Activated T-cell treated with anti-CD3 and anti-CD28 coated beads, Interleukin-2, amount 50 U/mL, for 72 hours (primary cell): ENCODE results near the gene TPP2. TPM values are rescaled to one million over a fixed set of nuclear protein-coding genes. Genes with fewer than 3 reads are reported as not detected.
A peak's percentile ranks its signal among the peaks of the same experiment; 100 is the strongest.

ENCODE experiments used
- ATAC-seq, 2 donors: fragments of 150-1000 bp; cut with Tn5 transposase; replicated peaks in 1 of 2; 2 replicates each; pipeline ENCODE4 v1.10.0; 2021; ENCODE audit warnings: moderate library complexity in 2 of 2, mild to moderate bottlenecking in 1 of 2
- DNase-seq, 2 donors: peaks; one replicate each; pipeline ENCODE4 v3.0.0; 2021 to 2022; ENCODE audit warnings: mixed read lengths in 1 of 2
- H3K27ac Mint-ChIP-seq: one replicate; pipeline ENCODE4 v1.8.0; 2022; ENCODE audit warnings: mild to moderate bottlenecking, moderate library complexity, mixed read lengths
- H3K27me3 Mint-ChIP-seq: one replicate; pipeline ENCODE4 v1.8.0; 2022; ENCODE audit warnings: low read depth, mixed read lengths
- H3K36me3 Mint-ChIP-seq, 2 donors: one replicate each; pipeline ENCODE4 v1.8.0; 2022; ENCODE audit warnings: mixed read lengths in 2 of 2, mild to moderate bottlenecking in 1 of 2; ENCODE audit not compliant: insufficient read depth in 2 of 2
- H3K4me1 Mint-ChIP-seq: one replicate; pipeline ENCODE4 v1.8.0; 2022; ENCODE audit warnings: low read depth, mixed read lengths
- H3K4me3 Mint-ChIP-seq, 2 donors: one replicate each; pipeline ENCODE4 v1.8.0; 2022; ENCODE audit warnings: mild to moderate bottlenecking in 2 of 2, mixed read lengths in 2 of 2, moderate library complexity in 2 of 2
- H3K9me3 Mint-ChIP-seq, 2 donors: one replicate each; pipeline ENCODE4 v1.8.0; 2022; ENCODE audit warnings: mixed read lengths in 2 of 2
- total RNA-seq, 2 donors: library from RNA; stranded (reverse); gene quantifications; one replicate each; pipeline ENCODE4 v1.2.3, GENCODE V29; 2022

The TPP2 gene
- total RNA-seq, 2 donors from 2014 or later = 55.3 to 67.6 TPM

DNA sequence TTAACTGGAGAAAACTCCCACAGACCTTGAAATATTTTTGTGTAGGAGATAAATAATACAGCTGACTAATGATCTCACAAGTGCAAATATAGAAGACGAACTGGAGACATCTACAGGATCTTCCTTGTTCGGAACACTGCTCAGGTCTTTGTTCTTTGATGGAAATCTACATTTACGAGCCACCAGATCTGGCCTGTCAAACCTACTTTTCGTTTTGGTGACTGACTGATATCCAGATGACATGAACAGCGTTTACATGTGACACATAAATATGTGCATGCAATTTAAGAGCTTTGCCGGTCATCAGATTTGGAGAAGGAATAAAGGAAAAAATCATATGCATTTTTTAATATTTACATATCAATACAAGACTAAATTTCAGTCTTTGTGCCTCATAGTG, 24.5 kb upstream of the TPP2 start:
- Mint-ChIP-seq H3K27ac (no peak overlapping the region), H3K36me3 (no peaks in the 10 kb centered on the region), H3K4me3 (no peak overlapping the region), H3K27me3 (peaks cover 30% of the 10 kb centered on the region), H3K9me3 (no peaks in the 10 kb centered on the region), H3K4me1 (no peaks in the 10 kb centered on the region)
- ATAC-seq = no peak
- no peak for DNase-seq

DNA sequence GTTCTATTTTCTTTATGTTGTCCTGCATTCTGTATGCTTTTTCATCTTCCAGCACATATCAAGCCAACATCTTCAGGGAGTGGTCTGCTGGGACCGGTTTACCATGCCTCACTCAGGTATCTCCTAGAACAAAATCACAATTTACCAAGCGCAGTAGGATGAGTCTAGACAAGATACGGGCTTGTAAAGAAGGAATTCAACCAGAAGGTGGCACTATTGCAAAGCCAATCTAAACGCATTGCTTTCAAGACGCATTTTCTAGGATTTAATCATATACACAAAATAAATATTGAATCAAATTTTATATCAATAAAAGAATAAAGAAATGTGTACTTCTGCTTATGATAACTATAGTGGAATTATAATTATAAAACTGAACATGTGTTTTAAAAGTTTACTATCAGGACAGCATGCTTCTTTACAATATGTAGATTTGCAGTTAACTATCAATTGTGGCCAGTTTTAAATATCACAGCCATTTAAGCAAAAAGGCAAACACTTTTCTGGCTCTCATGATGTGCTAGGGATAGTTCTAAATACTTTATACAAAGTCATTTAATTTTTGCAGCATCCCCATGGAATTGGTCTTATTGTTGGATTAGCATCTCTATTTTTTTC, 16.1 kb upstream of the TPP2 start:
- DNase-seq (peak; percentile 16 to 49), ATAC-seq (peak; percentile 68 to 69)
- H3K4me1 Mint-ChIP-seq = no peaks in the 10 kb centered on the region
- no peak overlapping the region for H3K27ac Mint-ChIP-seq
- H3K9me3 Mint-ChIP-seq = no peaks in the 10 kb centered on the region
- H3K36me3 Mint-ChIP-seq = no peaks in the 10 kb centered on the region
- peaks cover 8% of the 10 kb centered on the region for H3K27me3 Mint-ChIP-seq
- no peak overlapping the region for H3K4me3 Mint-ChIP-seq

DNA sequence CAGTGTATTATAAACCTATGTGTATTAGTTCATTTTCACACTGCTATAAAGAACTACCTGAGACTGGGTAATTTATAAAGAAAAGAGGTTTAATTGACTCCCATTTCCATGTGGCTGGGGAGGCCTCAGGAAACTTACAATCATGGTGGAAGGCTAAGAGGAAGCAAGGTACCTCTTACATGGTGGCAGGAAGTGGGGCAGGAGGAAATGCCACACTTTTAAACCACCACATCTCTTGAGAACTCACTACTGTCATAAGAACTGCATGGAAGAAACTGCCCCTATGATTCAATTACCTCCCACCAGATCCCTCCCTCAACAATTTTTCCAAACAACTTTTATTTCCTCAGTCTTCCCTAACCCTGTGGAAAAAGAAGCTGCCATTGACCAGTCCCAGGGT, 14.5 kb upstream of the TPP2 start:
- H3K9me3 Mint-ChIP-seq = no peaks in the 10 kb centered on the region
- no peaks in the 10 kb centered on the region for H3K36me3 Mint-ChIP-seq
- H3K4me3 Mint-ChIP-seq = no peak overlapping the region
- peaks cover 8% of the 10 kb centered on the region for H3K27me3 Mint-ChIP-seq
- ATAC-seq (no peak), DNase-seq (no peak)
- H3K27ac Mint-ChIP-seq = no peak overlapping the region
- H3K4me1 Mint-ChIP-seq = no peaks in the 10 kb centered on the region

DNA sequence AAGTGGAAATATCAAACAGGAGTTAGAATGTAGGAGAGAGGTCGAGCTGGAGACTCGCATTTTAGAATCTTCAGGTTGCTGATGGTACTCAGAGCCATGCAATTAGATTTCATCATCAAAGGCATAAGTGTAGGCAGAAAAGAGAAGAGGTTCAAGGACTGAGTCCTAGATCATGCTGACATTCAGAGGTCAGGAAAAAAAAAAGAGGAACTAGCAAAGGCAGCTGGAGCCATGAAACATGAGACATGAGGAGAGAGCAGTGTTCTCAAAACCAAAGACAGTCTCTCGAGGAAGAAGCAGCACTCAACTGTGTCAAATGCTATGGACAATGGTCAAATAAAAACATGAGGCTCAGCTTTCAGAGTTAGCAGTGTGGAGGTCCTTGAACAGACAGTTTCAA, 12.4 kb upstream of the TPP2 start:
- no peak overlapping the region for H3K27ac Mint-ChIP-seq
- DNase-seq (no peak), ATAC-seq (no peak)
- no peaks in the 10 kb centered on the region for H3K4me1 Mint-ChIP-seq
- no peak overlapping the region for H3K4me3 Mint-ChIP-seq
- peaks cover 8% of the 10 kb centered on the region for H3K27me3 Mint-ChIP-seq
- H3K36me3 Mint-ChIP-seq = no peaks in the 10 kb centered on the region
- no peaks in the 10 kb centered on the region for H3K9me3 Mint-ChIP-seq

DNA sequence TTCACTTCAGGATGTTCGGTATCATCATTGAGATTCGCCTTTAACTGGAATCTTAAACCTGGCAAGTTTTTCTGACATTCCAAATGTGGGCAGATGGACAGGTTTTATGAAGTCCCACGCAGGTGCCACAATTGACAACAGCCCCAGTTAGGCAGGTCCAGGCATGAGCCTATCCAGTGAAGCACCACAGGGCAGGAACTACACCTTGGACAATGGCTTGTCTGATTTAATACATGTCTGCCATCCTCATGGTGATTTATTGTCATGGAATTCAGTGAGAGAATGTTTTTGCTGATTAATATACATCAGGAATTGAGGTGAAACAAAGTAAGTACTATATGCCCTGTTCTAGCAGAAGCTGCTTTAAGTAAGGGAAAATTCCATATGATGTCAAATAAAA, 10.2 kb upstream of the TPP2 start:
- no peak overlapping the region for H3K4me3 Mint-ChIP-seq
- no peak for ATAC-seq
- H3K9me3 Mint-ChIP-seq = no peaks in the 10 kb centered on the region
- H3K27ac Mint-ChIP-seq = no peak overlapping the region
- H3K4me1 Mint-ChIP-seq = peaks cover 3% of the 10 kb centered on the region
- H3K36me3 Mint-ChIP-seq = no peaks in the 10 kb centered on the region
- peaks cover 8% of the 10 kb centered on the region for H3K27me3 Mint-ChIP-seq
- no peak for DNase-seq

DNA sequence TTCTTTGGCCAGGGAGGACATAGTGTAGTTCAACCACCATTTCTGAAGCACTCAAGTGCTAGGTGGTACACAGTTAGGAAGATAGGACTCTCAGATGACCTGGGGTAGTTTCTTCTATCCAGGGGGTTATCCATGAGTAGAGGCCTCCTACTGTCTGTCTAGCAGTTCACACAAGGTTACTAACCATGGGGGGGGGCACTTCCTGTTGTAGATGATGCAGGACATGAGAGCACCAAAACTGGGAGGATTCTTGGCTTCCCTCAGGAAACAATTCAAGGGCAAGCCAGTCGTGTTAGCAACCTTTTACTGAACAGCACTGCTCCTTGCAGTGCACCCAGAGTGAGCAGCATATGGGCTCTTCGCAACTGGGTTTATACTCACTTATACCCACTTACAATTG, 8.9 kb upstream of the TPP2 start:
- peaks cover 8% of the 10 kb centered on the region for H3K27me3 Mint-ChIP-seq
- H3K4me3 Mint-ChIP-seq = no peak overlapping the region
- DNase-seq (no peak), ATAC-seq (no peak)
- H3K4me1 Mint-ChIP-seq = peaks cover 7% of the 10 kb centered on the region
- no peaks in the 10 kb centered on the region for H3K9me3 Mint-ChIP-seq
- no peaks in the 10 kb centered on the region for H3K36me3 Mint-ChIP-seq
- H3K27ac Mint-ChIP-seq = no peak overlapping the region

DNA sequence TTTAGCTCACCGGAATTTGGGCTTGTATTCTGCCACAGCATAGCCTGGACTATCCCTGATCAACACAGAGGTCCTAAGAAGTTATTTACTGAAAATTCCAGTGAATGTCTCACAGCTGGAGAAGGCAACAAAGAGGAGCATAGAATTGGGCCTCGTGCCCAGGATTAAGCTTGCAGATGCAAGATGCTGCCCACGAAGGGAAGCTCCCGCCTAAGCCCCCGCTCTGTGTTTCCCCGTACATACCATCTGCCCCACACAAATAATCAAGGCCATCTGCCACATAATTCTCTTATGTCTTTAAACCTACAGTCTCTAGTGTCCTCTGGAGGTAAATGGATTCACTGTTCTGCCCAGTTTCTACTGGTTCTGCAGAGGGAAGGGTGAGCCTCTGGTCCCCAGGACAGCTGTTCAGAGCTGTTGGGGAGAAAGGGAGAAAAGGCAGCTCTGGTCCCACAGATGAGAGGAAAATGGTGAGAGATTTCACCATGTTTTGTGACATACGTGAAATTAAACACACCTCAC, 7.4 kb upstream of the TPP2 start:
- peaks cover 4% of the 10 kb centered on the region for H3K27me3 Mint-ChIP-seq
- H3K9me3 Mint-ChIP-seq = no peaks in the 10 kb centered on the region
- no peak overlapping the region for H3K27ac Mint-ChIP-seq
- ATAC-seq = no peak
- H3K36me3 Mint-ChIP-seq = no peaks in the 10 kb centered on the region
- H3K4me3 Mint-ChIP-seq = no peak overlapping the region
- H3K4me1 Mint-ChIP-seq = peaks cover 15% of the 10 kb centered on the region
- DNase-seq = no peak

DNA sequence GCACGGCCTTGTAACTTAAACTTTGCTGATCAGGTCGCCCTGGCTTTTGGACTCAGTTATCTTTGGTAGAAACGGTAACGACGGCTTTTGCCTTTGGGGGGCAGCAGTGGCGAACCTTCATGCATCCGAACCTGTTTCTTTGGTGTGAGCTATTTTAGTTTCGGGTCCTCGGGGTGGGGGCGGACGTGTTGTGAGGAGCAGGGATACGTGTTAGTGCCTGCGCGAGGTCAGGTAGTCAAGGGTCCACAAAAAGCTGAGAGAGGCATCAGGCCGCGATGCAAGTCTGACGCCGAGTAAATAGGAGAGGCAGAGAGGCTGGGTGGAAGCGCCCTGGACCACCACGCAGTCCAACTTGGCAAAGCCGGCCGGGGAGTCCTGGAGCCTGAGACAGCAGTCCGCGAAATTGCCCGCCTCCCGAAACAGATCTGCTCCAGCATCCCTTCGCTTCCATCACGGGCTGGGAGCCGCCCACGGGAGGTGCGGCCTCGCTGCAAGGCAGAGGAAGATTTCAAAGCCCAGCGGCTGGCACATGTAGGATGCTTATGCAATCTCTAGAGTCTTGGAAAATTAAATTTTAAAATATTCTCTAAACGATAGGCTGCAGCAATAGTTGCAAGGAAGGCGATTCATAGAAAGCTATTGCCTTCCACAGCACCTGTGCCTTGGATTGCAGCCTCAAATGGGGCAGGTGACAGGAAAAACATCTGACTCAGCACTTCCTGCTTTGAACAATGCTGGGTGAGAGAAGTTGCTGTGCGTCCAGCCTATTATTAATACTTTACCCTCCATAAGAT, 4.6 kb upstream of the TPP2 start:
- Mint-ChIP-seq H3K36me3 (peaks cover 0 to 2% of the 10 kb centered on the region in 2 donors), H3K4me3 (peak overlapping the region; percentile 86 to 93), H3K27ac (peak overlapping the region; percentile 72), H3K9me3 (no peaks in the 10 kb centered on the region), H3K4me1 (peaks cover 28% of the 10 kb centered on the region), H3K27me3 (no peaks in the 10 kb centered on the region)
- peak; percentile 14 to 24 for ATAC-seq
- DNase-seq = peak; percentile 81 to 82

DNA sequence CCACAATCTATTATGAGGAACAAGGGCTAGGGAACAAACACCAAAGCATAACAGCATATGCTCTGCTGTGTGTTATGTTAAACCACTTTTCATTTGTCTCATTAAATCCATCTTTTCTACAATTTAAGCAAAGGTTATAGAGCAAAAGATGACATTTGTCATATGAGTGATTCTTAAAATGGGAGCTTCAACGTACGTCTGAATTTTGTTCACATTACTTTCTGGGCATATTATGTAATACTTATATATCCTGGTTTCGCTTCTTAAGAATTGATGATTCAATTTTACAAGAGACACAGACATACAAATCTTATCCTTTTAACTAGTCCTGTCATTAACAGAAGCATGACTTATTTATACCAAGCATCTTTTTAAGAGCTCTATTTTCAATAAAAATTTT, 3.3 kb upstream of the TPP2 start:
- no peak for ATAC-seq

DNA sequence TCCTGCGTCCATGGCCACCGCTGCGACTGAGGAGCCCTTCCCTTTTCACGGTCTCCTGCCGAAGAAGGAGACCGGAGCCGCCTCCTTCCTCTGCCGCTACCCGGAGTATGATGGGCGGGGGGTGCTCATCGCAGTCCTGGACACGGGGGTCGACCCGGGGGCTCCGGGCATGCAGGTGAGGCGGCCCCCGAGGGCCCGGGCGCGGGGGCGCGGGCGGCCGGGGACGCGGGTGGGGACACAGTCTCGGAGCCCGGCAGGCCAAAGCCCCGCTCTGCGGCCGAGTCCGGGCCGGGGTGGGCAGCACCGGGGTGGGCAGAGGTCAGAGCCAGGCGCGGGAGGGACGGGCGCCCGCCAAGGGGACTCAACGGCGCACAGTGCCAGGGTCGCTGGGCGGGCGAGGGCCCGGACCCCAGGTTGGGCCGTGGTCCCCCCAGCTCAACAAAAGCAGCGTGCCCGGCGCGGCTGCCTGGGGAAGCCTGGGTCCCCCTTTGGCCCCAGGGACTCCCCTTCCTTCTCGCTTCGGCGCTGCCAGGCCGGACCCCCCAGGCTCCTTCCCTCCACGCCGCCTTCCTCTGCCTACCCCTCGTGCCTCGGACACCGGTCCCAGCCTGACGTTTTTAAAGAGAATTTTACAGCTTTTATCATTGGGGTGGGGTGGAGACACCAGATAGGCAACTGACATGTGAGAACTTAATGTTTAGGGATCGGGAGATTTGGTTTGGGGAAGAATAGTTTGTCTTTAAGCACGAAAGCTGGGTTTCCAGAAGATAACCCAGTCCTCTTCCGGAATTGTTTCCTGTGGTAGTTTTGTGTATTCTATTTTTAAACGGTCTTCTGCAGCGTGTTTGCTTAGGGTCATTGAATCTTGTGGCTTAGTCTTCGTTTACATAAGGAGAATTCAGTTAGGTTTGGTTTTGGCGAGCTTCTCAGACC, 509 bp downstream of the TPP2 start:
- H3K27me3 Mint-ChIP-seq = no peaks in the 10 kb centered on the region
- peaks cover 4 to 15% of the 10 kb centered on the region in 2 donors for H3K36me3 Mint-ChIP-seq
- peak overlapping the region; percentile 98 for H3K27ac Mint-ChIP-seq
- H3K4me3 Mint-ChIP-seq = peak overlapping the region; percentile 93 to 100
- H3K9me3 Mint-ChIP-seq = no peaks in the 10 kb centered on the region
- DNase-seq = peak; percentile 21 to 33
- peak in 1 of 2 donors; percentile 6 for ATAC-seq
- H3K4me1 Mint-ChIP-seq = peaks cover 61% of the 10 kb centered on the region

More for the DNA sequence above, 3.3 kb upstream of the TPP2 start:
- Mint-ChIP-seq H3K36me3 (peaks cover 4 to 6% of the 10 kb centered on the region in 2 donors), H3K27me3 (no peaks in the 10 kb centered on the region), H3K4me1 (peaks cover 33% of the 10 kb centered on the region), H3K4me3 (peak overlapping the region in 1 of 2 donors; percentile 93), H3K9me3 (no peaks in the 10 kb centered on the region), H3K27ac (peak overlapping the region; percentile 59)
- no peak for DNase-seq

DNA sequence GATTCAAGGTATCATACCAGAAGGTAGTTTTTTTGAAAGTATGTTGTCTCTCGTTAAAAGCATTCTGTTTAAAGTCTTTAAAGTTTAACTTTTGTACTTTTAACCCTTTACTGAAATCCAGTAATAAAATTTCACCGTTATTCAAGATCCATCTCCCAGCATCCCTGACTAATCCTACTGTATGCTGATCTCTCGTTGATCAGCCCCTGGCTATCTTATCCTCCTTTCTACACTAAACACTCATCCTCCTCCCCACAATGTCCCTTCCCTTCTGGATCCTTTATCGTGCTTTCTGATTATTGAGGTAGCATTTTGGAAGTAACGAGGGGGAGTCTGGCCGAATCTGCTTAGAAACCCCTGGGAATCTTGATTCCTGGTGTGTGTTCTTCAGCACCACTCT, 1.3 kb downstream of the TPP2 start:
- H3K36me3 Mint-ChIP-seq = peaks cover 4 to 21% of the 10 kb centered on the region in 2 donors
- DNase-seq (no peak), ATAC-seq (no peak)
- peak overlapping the region; percentile 98 for H3K27ac Mint-ChIP-seq
- no peaks in the 10 kb centered on the region for H3K27me3 Mint-ChIP-seq
- no peaks in the 10 kb centered on the region for H3K9me3 Mint-ChIP-seq
- peaks cover 66% of the 10 kb centered on the region for H3K4me1 Mint-ChIP-seq
- peak overlapping the region; percentile 91 to 99 for H3K4me3 Mint-ChIP-seq

DNA sequence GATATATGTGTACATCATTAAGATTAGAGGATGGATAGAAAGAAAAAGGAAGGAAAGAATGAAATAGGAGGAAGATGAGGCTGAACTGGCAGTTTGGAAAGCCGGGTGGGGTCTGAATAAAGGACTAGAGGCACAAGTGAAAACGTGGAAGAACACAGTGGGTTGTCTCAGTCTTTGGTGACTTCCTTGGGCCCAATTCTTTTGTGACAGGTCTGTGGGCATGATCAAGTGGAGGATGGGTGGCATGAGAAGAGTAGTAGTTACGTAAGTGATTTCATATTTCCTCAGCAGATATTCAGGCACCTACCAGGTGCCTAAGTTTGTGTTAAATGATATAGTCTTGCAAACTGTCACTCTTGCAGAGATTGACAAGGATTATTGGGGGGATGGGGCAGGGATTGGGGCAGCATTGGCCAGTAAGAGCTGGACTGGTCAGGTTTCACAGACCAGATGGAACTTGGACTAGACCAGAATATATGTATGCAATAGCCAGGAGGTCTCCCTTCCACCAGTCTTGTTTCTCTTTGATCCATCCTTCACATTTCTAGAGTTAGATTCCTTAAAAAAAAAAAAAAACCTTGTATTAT, 2.7 kb downstream of the TPP2 start:
- H3K9me3 Mint-ChIP-seq = no peaks in the 10 kb centered on the region
- H3K4me3 Mint-ChIP-seq = peak overlapping the region; percentile 91 to 99
- ATAC-seq (no peak), DNase-seq (no peak)
- H3K27ac Mint-ChIP-seq = peak overlapping the region; percentile 30
- H3K36me3 Mint-ChIP-seq = peaks cover 4 to 30% of the 10 kb centered on the region in 2 donors
- H3K27me3 Mint-ChIP-seq = no peaks in the 10 kb centered on the region
- peaks cover 74% of the 10 kb centered on the region for H3K4me1 Mint-ChIP-seq
